ENCODE results near the gene RNF150.

The RNF150 gene

GRCh38 chr4:141140391-141141200 lies 7.3 kb upstream of the RNF150 start (continued):
- TF ChIP-seq TSHZ2 (CRISPR knock-in tag; IDR thresholded peaks at IDR 0.05), result no peak
- TF ChIP-seq ESRRG (CRISPR knock-in tag; IDR thresholded peaks at IDR 0.05), result no peak

GRCh38 chr4:141133999-141134995 lies 1.0 kb upstream of the RNF150 start:
- TF ChIP-seq OSR1 (CRISPR knock-in tag; IDR thresholded peaks at IDR 0.05), result no peak
- TF ChIP-seq PATZ1 (CRISPR knock-in tag; IDR thresholded peaks at IDR 0.05; ENCODE audit: borderline replicate concordance), result no peak
- no peak for TF ChIP-seq ZNF565 (CRISPR knock-in tag; conservative IDR thresholded peaks at IDR 0.05; ENCODE audit: low read depth)
- no peak for TF ChIP-seq ESRRG (CRISPR knock-in tag; IDR thresholded peaks at IDR 0.05)
- TF ChIP-seq BACH2 (CRISPR knock-in tag; IDR thresholded peaks at IDR 0.05; ENCODE audit: borderline replicate concordance), result no peak
- no peak for TF ChIP-seq TOX (CRISPR knock-in tag; IDR thresholded peaks at IDR 0.05; ENCODE audit: borderline replicate concordance)
- TF ChIP-seq CSDC2 (CRISPR knock-in tag; IDR thresholded peaks at IDR 0.05), result no peak
- no peak for TF ChIP-seq ZFP3 (CRISPR knock-in tag; IDR thresholded peaks at IDR 0.05)
- TF ChIP-seq ARNTL (CRISPR knock-in tag; IDR thresholded peaks at IDR 0.05; ENCODE audit: borderline replicate concordance, low read depth), result no peak
- no peak for TF ChIP-seq TCF4 (CRISPR knock-in tag; IDR thresholded peaks at IDR 0.05; ENCODE audit: borderline replicate concordance)
- no peak for TF ChIP-seq RARB (CRISPR knock-in tag; IDR thresholded peaks at IDR 0.05)
- TF ChIP-seq ZC3H10 (CRISPR knock-in tag; IDR thresholded peaks at IDR 0.05), result no peak
- TF ChIP-seq ZFP30 (CRISPR knock-in tag; IDR thresholded peaks at IDR 0.05), result no peak
- no peak for TF ChIP-seq ZNF70 (CRISPR knock-in tag; IDR thresholded peaks at IDR 0.05)
- no peak for TF ChIP-seq POU6F1 (CRISPR knock-in tag; IDR thresholded peaks at IDR 0.05; ENCODE audit: borderline replicate concordance, low read depth)
- TF ChIP-seq GLIS3 (CRISPR knock-in tag; IDR thresholded peaks at IDR 0.05), result no peak
- no peak for TF ChIP-seq CREB5 (CRISPR knock-in tag; IDR thresholded peaks at IDR 0.05; ENCODE audit: low read depth)
- peak; percentile 7; the same call in 1 of the 3 replicates for ATAC-seq

GRCh38 chr4:141132709-141133145 lies 542 bp downstream of the RNF150 start:
- no peak for TF ChIP-seq RARB (CRISPR knock-in tag; IDR thresholded peaks at IDR 0.05)
- TF ChIP-seq ZNF70 (CRISPR knock-in tag; IDR thresholded peaks at IDR 0.05), result 0 out of 2 replicates have a peak, but pooled peaks have one; percentile 14
- TF ChIP-seq ARNTL (CRISPR knock-in tag; IDR thresholded peaks at IDR 0.05; ENCODE audit: borderline replicate concordance, low read depth), result no peak
- no peak for TF ChIP-seq SNAI2 (CRISPR knock-in tag; IDR thresholded peaks at IDR 0.05)
- no peak for TF ChIP-seq TOX (CRISPR knock-in tag; IDR thresholded peaks at IDR 0.05; ENCODE audit: borderline replicate concordance)
- no peak for TF ChIP-seq CSDC2 (CRISPR knock-in tag; IDR thresholded peaks at IDR 0.05)
- TF ChIP-seq ISL1 (CRISPR knock-in tag; IDR thresholded peaks at IDR 0.05), result no peak
- TF ChIP-seq BACH2 (CRISPR knock-in tag; IDR thresholded peaks at IDR 0.05; ENCODE audit: borderline replicate concordance), result no peak
- no peak for TF ChIP-seq TSHZ2 (CRISPR knock-in tag; IDR thresholded peaks at IDR 0.05)
- TF ChIP-seq OSR1 (CRISPR knock-in tag; IDR thresholded peaks at IDR 0.05), result no peak
- peak; percentile 77 for TF ChIP-seq ZFP3 (CRISPR knock-in tag; IDR thresholded peaks at IDR 0.05)
- TF ChIP-seq ZFP30 (CRISPR knock-in tag; IDR thresholded peaks at IDR 0.05), result no peak
- no peak for TF ChIP-seq GLIS3 (CRISPR knock-in tag; IDR thresholded peaks at IDR 0.05)
- no peak for TF ChIP-seq PPARA (CRISPR knock-in tag; IDR thresholded peaks at IDR 0.05; ENCODE audit: borderline replicate concordance)
- TF ChIP-seq CSRNP3 (CRISPR knock-in tag; IDR thresholded peaks at IDR 0.05), result no peak
- TF ChIP-seq ZNF565 (CRISPR knock-in tag; conservative IDR thresholded peaks at IDR 0.05; ENCODE audit: low read depth), result no peak
- peak; percentile 74 for ATAC-seq

All from SK-N-SH treated with all-trans-retinoic acid at 6 μM for 48 hours (cell line).